ENCODE results near the gene RUNX2. TPM values are rescaled to one million over a fixed set of nuclear protein-coding genes. Genes with fewer than 3 reads are reported as not detected.

The RUNX2 gene
- total and polyA plus RNA-seq, 10 of the 15 experiments (the other 5 are each of a cell fraction or from before 2014, with no cell fraction given): 0.01 to 0.77 (median 0.15) TPM; not detected in 3

- H4K20me1 ChIP-seq (ENCODE audit: control insufficient read depth, insufficient read depth): no peaks in the 10 kb centered on the region
- H3K9me3 ChIP-seq (replicated peaks; ENCODE audit: control insufficient read depth, insufficient read depth, low read length): no peaks in the 10 kb centered on the region
- H3K27me3 ChIP-seq (replicated peaks in 1 of 2; ENCODE audit: control insufficient read depth in 2 of 2, insufficient read depth in 2 of 2, low read length in 1 of 2): peaks cover 0 to 1% of the 10 kb centered on the region in 2 experiments; a peak in 1 of 4 replicates
- SMC1A ChIA-PET (ENCODE audit: uncharacterized antibody, unreplicated experiment): no interaction called here
- H3K4me1 ChIP-seq (ENCODE audit: control insufficient read depth, insufficient read depth, low read length): no peaks in the 10 kb centered on the region
- POLR2A ChIA-PET: no interaction called here
- intact Hi-C loops (cut with micrococcal nuclease; ENCODE audit: unreplicated experiment) (no loop called here), in situ Hi-C loops (cut with MboI) (no loop called here)
- ATAC-seq (no peak), FAIRE-seq (no peak), DNase-seq (ENCODE audit: low read depth, low spot score) (no peak)
- no peak overlapping the region for H3K4me3 ChIP-seq
- no peak overlapping the region for H3K4me2 ChIP-seq (ENCODE audit: control insufficient read depth, insufficient read depth)
- no peak overlapping the region for H3K27ac ChIP-seq (ENCODE audit: control insufficient read depth, insufficient read depth)
- 38% methylated on average over 1 of the region's 1 CpG for WGBS (ENCODE audit: insufficient coverage, insufficient replicate concordance, low lambda C conversion rate, missing lambda C conversion rate)
- no peaks in the 10 kb centered on the region for H3K79me2 ChIP-seq (ENCODE audit: control insufficient read depth, insufficient read depth, low read length)
- no peak overlapping the region for H3K9ac ChIP-seq (ENCODE audit: control insufficient read depth, insufficient read depth, low read length)
- RAD21 ChIA-PET (ENCODE audit: unreplicated experiment): no interaction called here
- CTCF ChIA-PET: interaction anchor here (0.8 kb wide), 1 partner anchor 317 kb away, joined by 3 read pairs; no protein-coding TSS in a partner anchor
- no TSS peak for BruUV-seq (replicated peaks)
- no peaks in the 10 kb centered on the region for H3K36me3 ChIP-seq (ENCODE audit: control insufficient read depth in 2 of 2, insufficient read depth in 2 of 2, low read length in 1 of 2)
- no peak overlapping the region for H2AFZ ChIP-seq (ENCODE audit: control insufficient read depth, low read depth, low read length)
- TF ChIP-seq MEF2B (IDR thresholded peaks at IDR 0.05; ENCODE audit: partially characterized antibody, poor library complexity, severe bottlenecking) (no peak), NFYA (IDR thresholded peaks at IDR 0.05; ENCODE audit: borderline replicate concordance, low read depth, low read length) (no peak), ZNF622 (IDR thresholded peaks at IDR 0.05) (no peak), REST (IDR thresholded peaks at IDR 0.05; ENCODE audit: low read depth, low read length) (no peak), PBX3 (IDR thresholded peaks at IDR 0.05; ENCODE audit: insufficient replicate concordance, low read depth, low read length) (no peak), CBX3 (IDR thresholded peaks at IDR 0.05; ENCODE audit: borderline replicate concordance, low read depth) (no peak), RB1 (IDR thresholded peaks at IDR 0.05; ENCODE audit: borderline replicate concordance) (no peak), ESRRA (IDR thresholded peaks at IDR 0.05; ENCODE audit: low read length) (no peak), NR2C1 (IDR thresholded peaks at IDR 0.05) (no peak), TCF7 (IDR thresholded peaks at IDR 0.05; ENCODE audit: borderline replicate concordance) (no peak), SMAD1 (IDR thresholded peaks at IDR 0.05; ENCODE audit: low read depth, partially characterized antibody) (no peak), ZNF24 (IDR thresholded peaks at IDR 0.05) (no peak), MTA2 (IDR thresholded peaks at IDR 0.05; ENCODE audit: low read depth) (no peak), ATF2 (IDR thresholded peaks at IDR 0.05; ENCODE audit: low read length) (no peak), PRDM15 (CRISPR knock-in tag; IDR thresholded peaks at IDR 0.05) (no peak), EED (IDR thresholded peaks at IDR 0.05; ENCODE audit: low read depth) (no peak)
Observed at GRCh38 chr6:45605971-45606370, 277.8 kb downstream of the RUNX2 start.
